BLaER1 treated with 17β-estradiol and CSF1 and Interleukin-3, amounts not matched to agents 10 nM and 100 nM (cell line): ENCODE data around the gene ATAD3C.
"Not testable (repeated sequence)": the region's sequence is repeated elsewhere in the genome, so short reads cannot be mapped to it uniquely, and the experiment has no call there.

Experiments used
- H3K27ac ChIP-seq, 11 experiments: shearing (Covaris generic); formaldehyde crosslinking; 2 replicates each; pipeline ENCODE4 v1.8.1; 2022
- H3K27me3 ChIP-seq, 11 experiments: shearing (Covaris generic); formaldehyde crosslinking; 2 replicates each; pipeline ENCODE4 v1.8.1; 2022
- H3K36me3 ChIP-seq, 11 experiments: shearing (Covaris generic); formaldehyde crosslinking; 2 replicates each; pipeline ENCODE4 v1.8.1; 2022
- H3K4me1 ChIP-seq, 10 experiments: shearing (Covaris generic); formaldehyde crosslinking; 2 replicates each; pipeline ENCODE4 v1.8.1; 2022
- H3K4me2 ChIP-seq, 11 experiments: shearing (Covaris generic); formaldehyde crosslinking; 2 replicates each; pipeline ENCODE4 v1.8.1; 2022
- H3K4me3 ChIP-seq, 10 experiments: shearing (Covaris generic); formaldehyde crosslinking; 2 replicates each; pipeline ENCODE4 v1.8.1; 2022
- H3K9ac ChIP-seq, 11 experiments: shearing (Covaris generic); formaldehyde crosslinking; 2 replicates each; pipeline ENCODE4 v1.8.1; 2022
- H3K9me3 ChIP-seq, 11 experiments: shearing (Covaris generic); formaldehyde crosslinking; replicated peaks in 1 of 11; 2 replicates each; pipeline ENCODE4 v1.8.1; 2022
- H4K20me1 ChIP-seq, 11 experiments: shearing (Covaris generic); formaldehyde crosslinking; 2 replicates each; pipeline ENCODE4 v1.8.1; 2022
- Cebpa-rat ChIP-seq, 11 experiments: shearing (Covaris generic); IDR thresholded peaks; 2 replicates each; pipeline ENCODE4 v1.8.1; 2022

ATAD3C gene

GRCh38 chr1:1449099-1449739 is at the start of gene ATAD3C:
Gene ATAD3C, plus strand, starts transcription at chr1:1449689. Its CDS starts 995 bp downstream, at chr1:1450684.
- peaks cover 0 to 14% (median 0%) of the 10 kb centered on the region in 10 experiments; a peak in 2 of 20 replicates for H3K4me1 ChIP-seq
- no peaks in the 10 kb centered on the region for H4K20me1 ChIP-seq
- no peak within 1 kb of the TSS for H3K4me3 ChIP-seq
- no peak for TF ChIP-seq Cebpa-rat (IDR thresholded peaks at IDR 0.05)
- H3K9ac ChIP-seq, result peak within 1 kb of the TSS in 1 of 11 experiments; percentile 17; a peak in 2 of 22 replicates
- H3K27ac ChIP-seq, result no peak within 1 kb of the TSS
- no peaks in the 10 kb centered on the region for H3K36me3 ChIP-seq
- H3K9me3 ChIP-seq, result no peaks in the 10 kb centered on the region
- peak within 1 kb of the TSS in 2 of 11 experiments; percentile 1 to 19; a peak in 2 of 22 replicates for H3K4me2 ChIP-seq
- peaks cover 0 to 16% (median 9%) of the 10 kb centered on the region in 11 experiments; a peak in 10 of 22 replicates for H3K27me3 ChIP-seq

GRCh38 chr1:1399872-1400575 is 49.5 kb upstream of the ATAD3C start:
- peak overlapping the region; percentile 94 to 99 (median 97) for H3K9ac ChIP-seq
- H3K4me3 ChIP-seq, result peak overlapping the region; percentile 83 to 100 (median 92)
- peak overlapping the region; percentile 74 to 97 (median 92) for H3K27ac ChIP-seq
- peaks cover 33 to 78% (median 53%) of the 10 kb centered on the region in 10 experiments for H3K4me1 ChIP-seq
- TF ChIP-seq Cebpa-rat (IDR thresholded peaks at IDR 0.05), result no peak
- H3K4me2 ChIP-seq, result peak overlapping the region; percentile 89 to 99 (median 96)
- H3K36me3 ChIP-seq, result peaks cover 70 to 83% (median 77%) of the 10 kb centered on the region in 11 experiments
- H3K9me3 ChIP-seq, result no peaks in the 10 kb centered on the region
- peaks cover 13 to 89% (median 58%) of the 10 kb centered on the region in 11 experiments; a peak in 21 of 22 replicates for H4K20me1 ChIP-seq
- no peaks in the 10 kb centered on the region for H3K27me3 ChIP-seq

GRCh38 chr1:1400576-1401456 is 48.7 kb upstream of the ATAD3C start:
- no peak for TF ChIP-seq Cebpa-rat (IDR thresholded peaks at IDR 0.05)
- peaks cover 6 to 89% (median 55%) of the 10 kb centered on the region in 11 experiments; a peak in 21 of 22 replicates for H4K20me1 ChIP-seq
- peaks cover 41 to 79% (median 59%) of the 10 kb centered on the region in 10 experiments for H3K4me1 ChIP-seq
- peaks cover 70 to 83% (median 77%) of the 10 kb centered on the region in 11 experiments for H3K36me3 ChIP-seq
- H3K4me3 ChIP-seq, result peak overlapping the region; percentile 83 to 100 (median 92)
- H3K4me2 ChIP-seq, result peak overlapping the region; percentile 89 to 99 (median 96)
- H3K9me3 ChIP-seq, result no peaks in the 10 kb centered on the region
- peak overlapping the region in 10 of 11 experiments; percentile 74 to 97 (median 94); a peak in 16 of 22 replicates for H3K27ac ChIP-seq
- H3K9ac ChIP-seq, result peak overlapping the region; percentile 94 to 99 (median 97)
- no peaks in the 10 kb centered on the region for H3K27me3 ChIP-seq

GRCh38 chr1:1401457-1402010 is 48.0 kb upstream of the ATAD3C start:
- Histone ChIP-seq H3K9ac (peak overlapping the region in 9 of 11 experiments; percentile 94 to 99 (median 98); a peak in 16 of 22 replicates), H4K20me1 (peaks cover 4 to 89% (median 52%) of the 10 kb centered on the region in 11 experiments; a peak in 21 of 22 replicates), H3K4me2 (peak overlapping the region; percentile 89 to 99 (median 96)), H3K27ac (0 out of 22 replicates have a peak overlapping the region, but pooled peaks of 1 of the 11 experiments have one; percentile 97), H3K36me3 (peaks cover 66 to 83% (median 75%) of the 10 kb centered on the region in 11 experiments), H3K27me3 (no peaks in the 10 kb centered on the region), H3K4me3 (peak overlapping the region in 5 of 10 experiments; percentile 83 to 100 (median 98); a peak in 8 of 20 replicates), H3K9me3 (no peaks in the 10 kb centered on the region), H3K4me1 (peaks cover 47 to 78% (median 63%) of the 10 kb centered on the region in 10 experiments)
- no peak for TF ChIP-seq Cebpa-rat (IDR thresholded peaks at IDR 0.05)

GRCh38 chr1:1402072-1402900 is 47.2 kb upstream of the ATAD3C start:
- H4K20me1 ChIP-seq, result peaks cover 4 to 83% (median 52%) of the 10 kb centered on the region in 11 experiments; a peak in 21 of 22 replicates
- TF ChIP-seq Cebpa-rat (IDR thresholded peaks at IDR 0.05), result no peak
- no peaks in the 10 kb centered on the region for H3K9me3 ChIP-seq
- H3K4me1 ChIP-seq, result peaks cover 43 to 72% (median 58%) of the 10 kb centered on the region in 10 experiments
- H3K27ac ChIP-seq, result no peak overlapping the region
- peak overlapping the region in 2 of 11 experiments; percentile 21 to 24; a peak in 4 of 22 replicates for H3K9ac ChIP-seq
- H3K4me3 ChIP-seq, result no peak overlapping the region
- H3K36me3 ChIP-seq, result peaks cover 60 to 75% (median 68%) of the 10 kb centered on the region in 11 experiments
- H3K27me3 ChIP-seq, result no peaks in the 10 kb centered on the region
- peak overlapping the region in 2 of 11 experiments; percentile 7 to 91; a peak in 2 of 22 replicates for H3K4me2 ChIP-seq

- Histone ChIP-seq H3K9ac (peak overlapping the region in 3 of 11 experiments; percentile 24 to 61 (median 31); a peak in 5 of 22 replicates), H3K4me2 (peak overlapping the region in 3 of 11 experiments; percentile 41 to 97 (median 95); a peak in 3 of 22 replicates), H4K20me1 (peaks cover 4 to 78% (median 56%) of the 10 kb centered on the region in 11 experiments; a peak in 21 of 22 replicates), H3K4me1 (peaks cover 38 to 66% (median 52%) of the 10 kb centered on the region in 10 experiments), H3K36me3 (peaks cover 54 to 68% (median 61%) of the 10 kb centered on the region in 11 experiments)
- H3K27me3 ChIP-seq, H3K9me3 ChIP-seq, H3K4me3 ChIP-seq, H3K27ac ChIP-seq: not testable (repeated sequence)
Measured at GRCh38 chr1:1402901-1403392, 46.5 kb upstream of the ATAD3C start.

- Histone ChIP-seq H3K4me2 (peak overlapping the region in 3 of 11 experiments; percentile 41 to 97 (median 95); a peak in 7 of 22 replicates), H3K4me3 (no peak overlapping the region), H3K9ac (peak overlapping the region in 7 of 11 experiments; percentile 3 to 92 (median 33); a peak in 9 of 22 replicates), H3K36me3 (peaks cover 50 to 66% (median 60%) of the 10 kb centered on the region in 11 experiments), H3K9me3 (no peaks in the 10 kb centered on the region), H4K20me1 (peaks cover 4 to 80% (median 61%) of the 10 kb centered on the region in 11 experiments; a peak in 21 of 22 replicates), H3K27me3 (no peaks in the 10 kb centered on the region), H3K4me1 (peaks cover 41 to 69% (median 55%) of the 10 kb centered on the region in 10 experiments), H3K27ac (peak overlapping the region in 1 of 11 experiments; percentile 36; a peak in 2 of 22 replicates)
- no peak for TF ChIP-seq Cebpa-rat (IDR thresholded peaks at IDR 0.05)
Measured at GRCh38 chr1:1403653-1404052, 45.8 kb upstream of the ATAD3C start.
